ENCODE measurements around the gene DCP2.

GRCh38 chr5:112976432-112977309 is at the start of gene DCP2:
- TF ChIP-seq, protein P1, sequence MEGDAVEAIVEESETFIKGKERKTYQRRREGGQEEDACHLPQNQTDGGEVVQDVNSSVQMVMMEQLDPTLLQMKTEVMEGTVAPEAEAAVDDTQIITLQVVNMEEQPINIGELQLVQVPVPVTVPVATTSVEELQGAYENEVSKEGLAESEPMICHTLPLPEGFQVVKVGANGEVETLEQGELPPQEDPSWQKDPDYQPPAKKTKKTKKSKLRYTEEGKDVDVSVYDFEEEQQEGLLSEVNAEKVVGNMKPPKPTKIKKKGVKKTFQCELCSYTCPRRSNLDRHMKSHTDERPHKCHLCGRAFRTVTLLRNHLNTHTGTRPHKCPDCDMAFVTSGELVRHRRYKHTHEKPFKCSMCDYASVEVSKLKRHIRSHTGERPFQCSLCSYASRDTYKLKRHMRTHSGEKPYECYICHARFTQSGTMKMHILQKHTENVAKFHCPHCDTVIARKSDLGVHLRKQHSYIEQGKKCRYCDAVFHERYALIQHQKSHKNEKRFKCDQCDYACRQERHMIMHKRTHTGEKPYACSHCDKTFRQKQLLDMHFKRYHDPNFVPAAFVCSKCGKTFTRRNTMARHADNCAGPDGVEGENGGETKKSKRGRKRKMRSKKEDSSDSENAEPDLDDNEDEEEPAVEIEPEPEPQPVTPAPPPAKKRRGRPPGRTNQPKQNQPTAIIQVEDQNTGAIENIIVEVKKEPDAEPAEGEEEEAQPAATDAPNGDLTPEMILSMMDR (IDR thresholded peaks at IDR 0.05 in 4 of 5, conservative IDR thresholded peaks at IDR 0.05 in 1 of 5) = peak in 1 of 5 experiments; percentile 1
- TF ChIP-seq POLR2A (IDR thresholded peaks at IDR 0.05) = peak; percentile 72 to 82
